Endothelial cell of umbilical vein (primary cell): ENCODE data around the gene RIMBP2.

Experiments
- CTCF ChIP-seq, 2 donors: IDR thresholded peaks; 1 replicate in 1 of 2; 2 replicates in 1 of 2; pipeline ENCODE4 v1.5.1; 2011; ENCODE audit warnings: low read length in 2 of 2, mild to moderate bottlenecking in 2 of 2, moderate library complexity in 2 of 2, control low read depth in 1 of 2, inconsistent platforms in 1 of 2, low read depth in 1 of 2; ENCODE audit not compliant: insufficient read depth in 1 of 2; ENCODE audit errors: extremely low read depth in 1 of 2
- JUN ChIP-seq: IDR thresholded peaks from 2 replicates; pipeline ENCODE4 v1.6.1; 2011; ENCODE audit warnings: borderline replicate concordance, low read depth; ENCODE audit not compliant: insufficient read length, insufficient read depth
- POLR2AphosphoS5 ChIP-seq: IDR thresholded peaks from 2 replicates; pipeline ENCODE4 v1.6.1; 2012; ENCODE audit warnings: low read depth, mild to moderate bottlenecking, control low read depth, low read length, moderate library complexity; ENCODE audit not compliant: insufficient read depth

- TF ChIP-seq POLR2AphosphoS5 (no peak), CTCF (IDR thresholded peaks at IDR 0.05; ENCODE audit: extremely low read depth in 1 of 2, insufficient read depth in 1 of 2, low read depth in 1 of 2, low read length in 2 of 2) (no peak), JUN (no peak)
These were observed 238.8 kb downstream of the RIMBP2 start for GRCh38 chr12:130477266-130477665.
